IMR-90 (cell line): Measurements from ENCODE around the gene SLC6A9. TPM values are rescaled to one million over a fixed set of nuclear protein-coding genes. Genes with fewer than 3 reads are reported as not detected.
A peak's percentile ranks its signal among the peaks of the same experiment; 100 is the strongest.

Experiments
- ATAC-seq: fragments of 200-7000 bp; cut with Tn5 transposase; 2 replicates; pipeline ENCODE4 v1.9.1; 2020; ENCODE audit warnings: low read depth, mild to moderate bottlenecking, moderate library complexity
- BruUV-seq: library from RNA; stranded (reverse); fragments of 400-500 nt; replicated peaks from 2 replicates; lab custom pipeline; 2021; lab: Mats Ljungman, UMichigan
- CTCF ChIA-PET: fragments of 300-600 bp; formaldehyde crosslinking; extraction: SDS; loops from one replicate; lab custom pipeline; 2021; ENCODE audit warnings: antibody characterized with exemption; lab: Yijun Ruan, JAX
- POLR2A ChIA-PET: fragments of 300-600 bp; sonication (Branson Sonifier 250); formaldehyde crosslinking; loops from one replicate; lab custom pipeline; 2022; ENCODE audit warnings: antibody characterized with exemption; ENCODE audit not compliant: unreplicated experiment; lab: Charles Lee
- DNase-seq: peaks from one replicate; pipeline ENCODE4 v3.0.0; 2013
- H2AFZ ChIP-seq: replicated peaks from 2 replicates; pipeline ENCODE3; 2013; ENCODE audit warnings: low read length, mild to moderate bottlenecking; ENCODE audit not compliant: poor library complexity
- H2AK5ac ChIP-seq: 2 replicates; pipeline ENCODE4 v1.6.1; 2013; ENCODE audit warnings: low read depth, low read length, inconsistent platforms
- H2AK9ac ChIP-seq: replicated peaks from 2 replicates; pipeline ENCODE3; 2013; ENCODE audit warnings: mild to moderate bottlenecking, low read depth, low read length, moderate library complexity; ENCODE audit not compliant: poor library complexity
- H2BK120ac ChIP-seq: 2 replicates; pipeline ENCODE4 v1.6.1; 2013; ENCODE audit warnings: low read depth, low read length, inconsistent platforms
- H2BK15ac ChIP-seq: 3 replicates; pipeline ENCODE4 v1.6.1; 2013; ENCODE audit warnings: low read depth, low read length, inconsistent platforms
- H2BK20ac ChIP-seq: 2 replicates; pipeline ENCODE4 v1.6.1; 2013; ENCODE audit warnings: low read depth, mild to moderate bottlenecking, inconsistent platforms, low read length, moderate library complexity
- H2BK5ac ChIP-seq: 2 replicates; pipeline ENCODE4 v1.6.1; 2013; ENCODE audit warnings: mild to moderate bottlenecking, low read depth, low read length, inconsistent platforms; ENCODE audit not compliant: poor library complexity, severe bottlenecking
- H3K14ac ChIP-seq: replicated peaks from 2 replicates; pipeline ENCODE4 v1.6.1; 2013; ENCODE audit warnings: low read depth, low read length, inconsistent platforms
- H3K18ac ChIP-seq: 2 replicates; pipeline ENCODE4 v1.6.1; 2013; ENCODE audit warnings: low read depth, low read length, control low read depth
- H3K23ac ChIP-seq: 2 replicates; pipeline ENCODE4 v1.6.1; 2013; ENCODE audit warnings: low read depth, low read length, inconsistent platforms
- H3K27ac ChIP-seq: 2 replicates; pipeline ENCODE4 v1.5.1; 2013; ENCODE audit warnings: mild to moderate bottlenecking, control low read depth, low read length; ENCODE audit not compliant: insufficient read depth
- H3K27me3 ChIP-seq: 2 replicates; pipeline ENCODE4 v1.6.1; 2013; ENCODE audit warnings: low read length; ENCODE audit not compliant: control insufficient read depth, insufficient read depth
- H3K36me3 ChIP-seq: 2 replicates; pipeline ENCODE4 v1.6.1; 2013; ENCODE audit warnings: low read length, mixed read lengths; ENCODE audit not compliant: control insufficient read depth, insufficient read depth
- H3K4ac ChIP-seq: 2 replicates; pipeline ENCODE4 v1.6.1; 2013; ENCODE audit warnings: low read depth, low read length, inconsistent platforms
- H3K4me1 ChIP-seq: 2 replicates; pipeline ENCODE4 v1.6.1; 2013; ENCODE audit warnings: low read length, mixed read lengths; ENCODE audit not compliant: control insufficient read depth, insufficient read depth
- H3K4me2 ChIP-seq: 2 replicates; pipeline ENCODE4 v1.6.1; 2013; ENCODE audit warnings: low read depth, mild to moderate bottlenecking, control low read depth, low read length, moderate library complexity
- H3K4me3 ChIP-seq: 2 replicates; pipeline ENCODE4 v1.5.1; 2013; ENCODE audit warnings: low read depth, mild to moderate bottlenecking, control low read depth, low read length, moderate library complexity; ENCODE audit not compliant: insufficient read depth
- H3K56ac ChIP-seq: 2 replicates; pipeline ENCODE4 v1.6.1; 2013; ENCODE audit warnings: low read length, inconsistent platforms; ENCODE audit not compliant: insufficient read depth; ENCODE audit errors: extremely low read depth
- H3K79me1 ChIP-seq, 2 experiments: 2 replicates each; pipeline ENCODE4 v1.6.1; 2013; ENCODE audit warnings: low read length in 2 of 2, inconsistent platforms in 1 of 2, low read depth in 1 of 2
- H3K9ac ChIP-seq: 2 replicates; pipeline ENCODE4 v1.6.1; 2013; ENCODE audit warnings: low read depth, low read length, control low read depth
- H3K9me1 ChIP-seq: 2 replicates; pipeline ENCODE4 v1.6.1; 2013; ENCODE audit warnings: low read length, inconsistent platforms; ENCODE audit not compliant: insufficient read depth
- H3K9me3 ChIP-seq: 2 replicates; pipeline ENCODE4 v1.6.1; 2013; ENCODE audit warnings: low read length; ENCODE audit not compliant: control insufficient read depth, insufficient read depth
- H4K20me1 ChIP-seq: 2 replicates; pipeline ENCODE4 v1.6.1; 2013; ENCODE audit warnings: low read length, inconsistent platforms; ENCODE audit not compliant: insufficient read depth
- H4K5ac ChIP-seq: 2 replicates; pipeline ENCODE4 v1.6.1; 2013; ENCODE audit warnings: mild to moderate bottlenecking, low read depth, low read length, control low read depth
- H4K8ac ChIP-seq, 2 experiments: 2 replicates each; pipeline ENCODE4 v1.6.1; 2013; ENCODE audit warnings: low read depth in 2 of 2, low read length in 2 of 2, control low read depth in 1 of 2, inconsistent platforms in 1 of 2
- H4K91ac ChIP-seq: 2 replicates; pipeline ENCODE4 v1.6.1; 2013; ENCODE audit warnings: low read depth, low read length, inconsistent platforms; ENCODE audit not compliant: insufficient read depth
- BHLHE40 ChIP-seq: fragments of 150-350 bp; IDR thresholded peaks from 2 replicates; pipeline ENCODE4 v1.6.1; 2016; ENCODE audit warnings: mild to moderate bottlenecking, low read depth, low read length
- CEBPB ChIP-seq: IDR thresholded peaks from 2 replicates; pipeline ENCODE4 v1.6.1; 2012; ENCODE audit warnings: low read depth, low read length, improper control_type of control experiment
- CHD1 ChIP-seq: IDR thresholded peaks from 2 replicates; pipeline ENCODE4 v1.6.1; 2012; ENCODE audit warnings: low read depth, low read length, improper control_type of control experiment
- CTCF ChIP-seq: conservative IDR thresholded peaks from 2 replicates; pipeline ENCODE4 v1.5.1; 2012; ENCODE audit warnings: mild to moderate bottlenecking, low read depth, low read length, improper control_type of control experiment
- ELK1 ChIP-seq: fragments of 150-350 bp; IDR thresholded peaks from 2 replicates; pipeline ENCODE4 v1.6.1; 2016; ENCODE audit warnings: low read depth, mild to moderate bottlenecking, low read length, moderate library complexity, borderline replicate concordance
- MXI1 ChIP-seq: IDR thresholded peaks from 2 replicates; pipeline ENCODE4 v1.6.1; 2012; ENCODE audit warnings: low read depth, mild to moderate bottlenecking, low read length, moderate library complexity, borderline replicate concordance
- NFE2L2 ChIP-seq: fragments of 150-350 bp; IDR thresholded peaks from 2 replicates; pipeline ENCODE4 v1.6.1; 2016; ENCODE audit warnings: low read depth, mild to moderate bottlenecking, low read length
- POLR2A ChIP-seq: IDR thresholded peaks from 2 replicates; pipeline ENCODE4 v1.6.1; 2012; ENCODE audit warnings: mild to moderate bottlenecking, low read depth, low read length
- RAD21 ChIP-seq: IDR thresholded peaks from 2 replicates; pipeline ENCODE4 v1.6.1; 2012; ENCODE audit warnings: low read length, improper control_type of control experiment
- RCOR1 ChIP-seq: IDR thresholded peaks from 2 replicates; pipeline ENCODE4 v1.6.1; 2012; ENCODE audit warnings: mild to moderate bottlenecking, low read length, improper control_type of control experiment; ENCODE audit not compliant: insufficient replicate concordance
- RFX5 ChIP-seq: IDR thresholded peaks from 2 replicates; pipeline ENCODE4 v1.8.0; 2012; ENCODE audit warnings: low read depth, mild to moderate bottlenecking, low read length, moderate library complexity
- SMC3 ChIP-seq: fragments of 150-350 bp; IDR thresholded peaks from 2 replicates; pipeline ENCODE4 v1.6.1; 2016; ENCODE audit warnings: low read depth, mild to moderate bottlenecking, antibody characterized with exemption, low read length, moderate library complexity
- WGBS, 2 experiments: methylation state at CpG; one replicate each; pipeline versions ENCODE4 v1.1.5 to v1.1.7; 2013; ENCODE audit warnings: missing lambda C conversion rate in 2 of 2; ENCODE audit not compliant: insufficient read length in 1 of 2; ENCODE audit errors: extremely low coverage in 2 of 2; 5-methylcytosine and 5-hydroxymethylcytosine counted together
- dilution Hi-C: fragments of 300-500 bp; cut with HindIII; formaldehyde crosslinking; loops from one replicate; pipeline ENCODE4 v1.14.3; 2018; ENCODE audit warnings: low sequenced_read_pairs; ENCODE audit not compliant: unreplicated experiment
- in situ Hi-C: fragments of 300-500 bp; cut with MboI; formaldehyde crosslinking; loops from 3 replicates; pipeline ENCODE4 v1.14.3; 2019; ENCODE audit warnings: low sequenced_read_pairs, inconsistent platforms, mixed read lengths
- intact Hi-C: fragments of 100-400 bp; cut with micrococcal nuclease; formaldehyde crosslinking; loops from 2 replicates; pipeline ENCODE4 v1.10.0; 2022
- polyA plus RNA-seq, 3 experiments: library from polyadenylated mRNA; depleted of rRNA; stranded (reverse); fragments of >200 nt; gene quantifications; 2 replicates each; pipeline ENCODE4 v1.2.3, GENCODE V29; 2012; ENCODE audit warnings: low replicate concordance in 1 of 3
- total RNA-seq: library from RNA; depleted of rRNA; stranded (reverse); fragments of >200 nt; gene quantifications from 2 replicates; pipeline ENCODE4 v1.2.3, GENCODE V29; 2012
- TF ChIP-seq, protein P1 (sequence below): fragments of 150-350 bp; IDR thresholded peaks from 2 replicates; pipeline ENCODE4 v1.6.1; 2017; ENCODE audit warnings: mild to moderate bottlenecking, antibody characterized with exemption, low read length, low read depth

SLC6A9 gene
- total and polyA plus RNA-seq, 2 of the 4 experiments (the other 2 are of a cell fraction): 2.0 to 6.6 TPM

DNA sequence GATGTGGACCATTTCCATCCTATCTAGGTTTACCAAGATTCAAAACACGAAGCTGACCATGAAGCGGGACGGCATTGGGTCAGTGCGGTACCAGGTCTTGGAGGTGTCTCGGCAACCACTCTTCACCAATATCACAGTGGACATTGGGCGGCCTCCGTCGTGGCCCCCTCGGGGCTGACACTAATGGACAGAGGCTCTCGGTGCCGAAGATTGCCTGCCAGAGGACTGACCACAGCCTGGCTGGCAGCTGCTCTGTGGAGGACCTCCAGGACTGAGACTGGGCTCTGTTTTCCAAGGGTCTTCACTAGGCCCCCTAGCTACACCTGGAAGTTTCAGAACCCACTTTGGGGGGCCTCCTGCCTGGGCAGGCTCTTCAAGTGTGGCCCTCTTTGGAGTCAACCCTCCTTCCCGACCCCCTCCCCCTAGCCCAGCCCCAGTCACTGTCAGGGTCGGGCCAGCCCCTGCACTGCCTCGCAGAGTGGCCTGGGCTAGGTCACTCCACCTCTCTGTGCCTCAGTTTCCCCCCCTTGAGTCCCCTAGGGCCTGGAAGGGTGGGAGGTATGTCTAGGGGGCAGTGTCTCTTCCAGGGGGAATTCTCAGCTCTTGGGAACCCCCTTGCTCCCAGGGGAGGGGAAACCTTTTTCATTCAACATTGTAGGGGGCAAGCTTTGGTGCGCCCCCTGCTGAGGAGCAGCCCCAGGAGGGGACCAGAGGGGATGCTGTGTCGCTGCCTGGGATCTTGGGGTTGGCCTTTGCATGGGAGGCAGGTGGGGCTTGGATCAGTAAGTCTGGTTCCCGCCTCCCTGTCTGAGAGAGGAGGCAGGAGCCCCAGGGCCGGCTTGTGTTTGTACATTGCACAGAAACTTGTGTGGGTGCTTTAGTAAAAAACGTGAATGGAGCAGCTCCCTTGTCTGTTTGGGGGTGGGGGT is 40.7 kb downstream of the SLC6A9 start:
- 33% methylated on average over 2 of the region's 19 CpGs; no CpG with 5 or more reads in 1 of the 2 experiments for WGBS, 2 experiments
- Histone ChIP-seq H4K91ac (peak overlapping the region; percentile 49; the same call in 1 of the 2 replicates), H3K9me1 (peaks cover 14% of the 10 kb centered on the region), H3K56ac (no peak overlapping the region), H2BK15ac (no peak overlapping the region), H3K9me3 (no peaks in the 10 kb centered on the region), H3K14ac (peak overlapping the region; percentile 60; the same call in 1 of the 2 replicates), H3K4me1 (peaks cover 18% of the 10 kb centered on the region), H3K4me2 (peak overlapping the region; percentile 79), H2AK9ac (peak overlapping the region; percentile 87), H2AFZ (peak overlapping the region; percentile 97), H2BK120ac (no peak overlapping the region), H3K36me3 (peaks cover 7% of the 10 kb centered on the region), H4K8ac (peak overlapping the region; percentile 80 to 90; a peak in 2 of 4 replicates), H3K27ac (peak overlapping the region; percentile 13; the same call in 1 of the 2 replicates), H3K27me3 (no peaks in the 10 kb centered on the region), H3K79me1 (peaks cover 7% of the 10 kb centered on the region in 2 experiments; a peak in 1 of 4 replicates), H2AK5ac (peak overlapping the region; percentile 1; the same call in 1 of the 2 replicates), H3K18ac (no peak overlapping the region), H4K5ac (no peak overlapping the region), H3K4me3 (peak overlapping the region; percentile 75; the same call in 1 of the 2 replicates), H2BK5ac (no peak overlapping the region), H3K9ac (peak overlapping the region; percentile 64; the same call in 1 of the 2 replicates), H4K20me1 (peaks cover 12% of the 10 kb centered on the region), H3K4ac (peak overlapping the region; percentile 54), H2BK20ac (no peak overlapping the region), H3K23ac (no peak overlapping the region; the same call in 1 of the 2 replicates)
- ATAC-seq: no peak; the same call in 1 of the 2 replicates
- in situ Hi-C loops: no loop called here
- ChIA-PET CTCF (interaction anchor here (0.6 kb wide), 1 partner anchor 57 kb away, joined by 3 read pairs; no protein-coding TSS in a partner anchor), POLR2A (no interaction called here)
- DNase-seq: no peak
- dilution Hi-C loops: no loop called here
- no TSS peak for BruUV-seq
- intact Hi-C loops: no loop called here
- TF ChIP-seq POLR2A (no peak), NFE2L2 (no peak), BHLHE40 (no peak), RFX5 (no peak), SMC3 (no peak), MXI1 (no peak), CHD1 (no peak), CTCF (no peak), RCOR1 (no peak), RAD21 (no peak), CEBPB (no peak), ELK1 (no peak)
- TF ChIP-seq, protein P1, sequence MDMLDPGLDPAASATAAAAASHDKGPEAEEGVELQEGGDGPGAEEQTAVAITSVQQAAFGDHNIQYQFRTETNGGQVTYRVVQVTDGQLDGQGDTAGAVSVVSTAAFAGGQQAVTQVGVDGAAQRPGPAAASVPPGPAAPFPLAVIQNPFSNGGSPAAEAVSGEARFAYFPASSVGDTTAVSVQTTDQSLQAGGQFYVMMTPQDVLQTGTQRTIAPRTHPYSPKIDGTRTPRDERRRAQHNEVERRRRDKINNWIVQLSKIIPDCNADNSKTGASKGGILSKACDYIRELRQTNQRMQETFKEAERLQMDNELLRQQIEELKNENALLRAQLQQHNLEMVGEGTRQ: no peak
